K562 (cell line): ENCODE results near the gene PCNX2. TPM values are rescaled to one million over a fixed set of nuclear protein-coding genes. Genes with fewer than 3 reads are reported as not detected.

ENCODE experiments used
- ATAC-seq: fragments of 200-7000 bp; cut with Tn5 transposase; 3 replicates; pipeline ENCODE4 v1.9.1; 2020; ENCODE audit warnings: moderate library complexity
- BruUV-seq: library from RNA; stranded (reverse); fragments of 400-500 nt; replicated peaks from 2 replicates; lab custom pipeline; 2021; lab: Mats Ljungman, UMichigan
- CTCF ChIA-PET: fragments of 300-600 bp; formaldehyde crosslinking; extraction: SDS; loops from one replicate; lab custom pipeline; 2021; ENCODE audit warnings: low intra/inter-chr PET ratio; lab: Yijun Ruan, JAX
- POLR2A ChIA-PET: fragments of 300-600, 350-650 bp; sonication (Branson Sonifier 250); formaldehyde crosslinking; extraction: SDS; loops from one replicate; lab custom pipeline; 2021; ENCODE audit warnings: antibody characterized with exemption, inconsistent platforms; lab: Yijun Ruan, JAX
- DNase-seq, 4 experiments: peaks; one replicate each; pipeline versions ENCODE4 v3.0.0 to v3.0.0-alpha.2; 2011 to 2018; ENCODE audit warnings: low spot score in 3 of 4, mixed read lengths in 3 of 4; ENCODE audit errors: extremely low read depth in 1 of 4
- FAIRE-seq: peaks from 2 replicates; lab custom pipeline; 2011; peaks lifted over from hg19 to GRCh38; lab: Jason Lieb, UNC
- H2AFZ ChIP-seq: 2 replicates; pipeline ENCODE4 v1.6.0; 2011; ENCODE audit warnings: low read depth, low read length, control low read depth, inconsistent platforms
- H3K27ac ChIP-seq: fragments of 200-600 bp; 3 replicates; pipeline ENCODE4 v1.8.0; 2011; ENCODE audit warnings: low read depth, mild to moderate bottlenecking, control low read depth, inconsistent platforms, low read length, moderate library complexity, mixed read lengths; ENCODE audit errors: extremely low read depth
- H3K27me3 ChIP-seq, 2 experiments: fragments of 300-600 bp in 1 of 2; 2 replicates in 1 of 2; 3 replicates in 1 of 2; pipeline versions ENCODE4 v1.6.0 to v1.8.0; 2011; ENCODE audit warnings: inconsistent platforms in 2 of 2, low read length in 2 of 2, mild to moderate bottlenecking in 1 of 2, mixed read lengths in 1 of 2, moderate library complexity in 1 of 2; ENCODE audit not compliant: control insufficient read depth in 2 of 2, insufficient read depth in 2 of 2
- H3K36me3 ChIP-seq: fragments of 300-600 bp; 3 replicates; pipeline ENCODE4 v1.8.0; 2011; ENCODE audit warnings: mild to moderate bottlenecking, low read length, inconsistent platforms; ENCODE audit not compliant: control insufficient read depth, insufficient read depth
- H3K4me1 ChIP-seq, 2 experiments: fragments of 200-600 bp in 1 of 2; replicated peaks in 1 of 2; 2 replicates in 1 of 2; 3 replicates in 1 of 2; pipeline versions ENCODE4 v1.5.1 to v1.8.0; 2011; ENCODE audit warnings: inconsistent platforms in 2 of 2, low read length in 2 of 2, mild to moderate bottlenecking in 1 of 2, mixed read lengths in 1 of 2, moderate library complexity in 1 of 2; ENCODE audit not compliant: control insufficient read depth in 2 of 2, insufficient read depth in 2 of 2
- H3K4me2 ChIP-seq: 2 replicates; pipeline ENCODE4 v1.6.1; 2011; ENCODE audit warnings: low read length, control low read depth, inconsistent platforms, mixed read lengths; ENCODE audit not compliant: insufficient read depth
- H3K4me3 ChIP-seq: fragments of 200-600 bp; sonication (generic), shearing (Covaris generic); 2 replicates; pipeline ENCODE4 v1.5.1; 2016; ENCODE audit warnings: control low read depth, inconsistent platforms
- H3K79me2 ChIP-seq: fragments of 200-600 bp; 3 replicates; pipeline ENCODE4 v1.8.0; 2011; ENCODE audit warnings: low read length, inconsistent platforms; ENCODE audit not compliant: control insufficient read depth, insufficient read depth
- H3K9ac ChIP-seq, 2 experiments: 2 replicates each; pipeline versions ENCODE4 v1.6.0 to v1.6.1; 2011; ENCODE audit warnings: low read depth in 2 of 2, low read length in 2 of 2, control low read depth in 1 of 2, inconsistent platforms in 1 of 2, mild to moderate bottlenecking in 1 of 2, mixed read lengths in 1 of 2; ENCODE audit not compliant: insufficient read depth in 1 of 2
- H3K9me1 ChIP-seq: one replicate; pipeline ENCODE4 v1.6.0; 2011; ENCODE audit warnings: inconsistent platforms, mild to moderate bottlenecking, low read length, moderate library complexity; ENCODE audit not compliant: control insufficient read depth, insufficient read depth
- H3K9me3 ChIP-seq: replicated peaks from 2 replicates; pipeline ENCODE4 v1.5.1; 2011; ENCODE audit warnings: low read depth, low read length, inconsistent platforms; ENCODE audit not compliant: control insufficient read depth, insufficient read depth
- H4K20me1 ChIP-seq: replicated peaks from 2 replicates; pipeline ENCODE4 v1.6.1; 2011; ENCODE audit warnings: low read length, inconsistent platforms, mixed read lengths; ENCODE audit not compliant: control insufficient read depth, insufficient read depth
- CBX8 ChIP-seq: fragments of 200-600 bp; sonication (generic); IDR thresholded peaks from 2 replicates; pipeline ENCODE4 v1.6.1; 2012; ENCODE audit warnings: borderline replicate concordance, mixed run types, low read depth, mild to moderate bottlenecking, moderate library complexity, mixed read lengths, low read length, control low read depth, inconsistent platforms; ENCODE audit not compliant: poor library complexity, severe bottlenecking; ENCODE audit errors: extremely low read depth
- EGR1 ChIP-seq: fragments of 450-650 bp; conservative IDR thresholded peaks from 2 replicates; pipeline ENCODE4 v1.6.1; 2017; ENCODE audit warnings: mild to moderate bottlenecking
- SIX5 ChIP-seq, 2 experiments: IDR thresholded peaks; 2 replicates each; pipeline ENCODE4 v1.6.1; 2011; ENCODE audit warnings: low read length in 2 of 2, borderline replicate concordance in 1 of 2, low read depth in 1 of 2, mild to moderate bottlenecking in 1 of 2, moderate library complexity in 1 of 2; ENCODE audit not compliant: insufficient read depth in 1 of 2
- ZBTB17 ChIP-seq: fragments of 450-650 bp; formaldehyde crosslinking; IDR thresholded peaks from 2 replicates; pipeline ENCODE4 v1.4.0; 2020; ENCODE audit warnings: mild to moderate bottlenecking
- ZFX ChIP-seq: sonication (generic); formaldehyde crosslinking; IDR thresholded peaks from 2 replicates; pipeline ENCODE4 v1.8.0; 2022; ENCODE audit warnings: mild to moderate bottlenecking, missing genetic modification reagents, moderate library complexity
- ZSCAN29 ChIP-seq: fragments of 450-650 bp; IDR thresholded peaks from 2 replicates; pipeline ENCODE4 v1.6.1; 2017
- WGBS: fragments of 100-300 bp; shearing (Covaris generic); methylation state at CpG from one replicate; pipeline ENCODE4 v1.1.6; 2016; ENCODE audit warnings: low coverage, mixed read lengths; ENCODE audit not compliant: insufficient coverage; ENCODE audit errors: missing lambda C conversion rate; 5-methylcytosine and 5-hydroxymethylcytosine counted together
- in situ Hi-C: fragments of 300-500 bp; cut with MboI; formaldehyde crosslinking; loops from 4 replicates; pipeline ENCODE4 v1.15.0; 2018; ENCODE audit warnings: inconsistent platforms, mixed read lengths
- intact Hi-C: fragments of 100-400 bp; cut with micrococcal nuclease; formaldehyde crosslinking; loops from 2 replicates; pipeline ENCODE4 v1.14.2; 2022
- polyA plus RNA-seq, 8 experiments: library from polyadenylated mRNA; depleted of rRNA in 4 of 8; stranded (reverse) in 5 of 8; unstranded in 3 of 8; fragments of >200 nt; fragmentation: Nextera tagmentation in 2 of 8; fragmentation: Illumina TruSeq in 1 of 8; extraction: Ambion mirVana in 2 of 8; extraction: Trizol in 1 of 8; gene quantifications; 2 replicates each; pipeline versions ENCODE4 v1.2.1 to v1.2.3, GENCODE V29; 2011 to 2014; ENCODE audit warnings: inconsistent platforms in 1 of 8, missing spikeins in 1 of 8
- total RNA-seq, 7 experiments: library from RNA; depleted of rRNA in 6 of 7; stranded (reverse); fragments of >200 nt in 6 of 7; fragmentation: Illumina TruSeq in 2 of 7; extraction: Trizol in 2 of 7; gene quantifications; 2 replicates each; pipeline versions ENCODE4 v1.2.1 to v1.2.3, GENCODE V29; 2011 to 2021; ENCODE audit warnings: low replicate concordance in 1 of 7

Gene PCNX2
- total and polyA plus RNA-seq, 9 of the 15 experiments (the other 6 are each of a cell fraction or from before 2014, with no cell fraction given) = 0.07 to 0.33 TPM; not detected in 7

DNA sequence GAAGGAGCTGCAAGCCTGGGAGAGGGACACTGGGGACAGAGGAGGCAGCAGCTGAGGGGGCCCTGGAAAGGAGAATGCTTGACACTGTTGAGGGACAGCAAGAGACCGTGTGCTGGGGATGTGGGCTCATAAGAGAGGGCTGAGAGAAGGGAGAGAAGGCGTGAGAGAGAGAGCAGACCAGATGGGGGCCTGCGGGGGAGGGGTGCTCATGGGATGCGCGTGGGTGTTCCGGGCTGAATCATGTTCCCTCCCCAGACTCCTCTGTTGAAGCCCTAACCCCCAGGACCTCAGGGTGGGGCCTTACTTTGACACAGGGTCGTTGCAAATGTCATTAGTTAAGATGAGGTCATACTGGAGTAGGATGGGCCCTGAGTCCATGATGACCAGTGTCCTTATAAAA, 304.3 kb downstream of the PCNX2 start:
- Histone ChIP-seq H3K27me3 (peaks cover 12 to 47% of the 10 kb centered on the region in 2 experiments; a peak in 3 of 5 replicates), H3K36me3 (no peaks in the 10 kb centered on the region), H3K79me2 (no peaks in the 10 kb centered on the region), H2AFZ (no peak overlapping the region), H3K27ac (no peak overlapping the region), H3K4me3 (no peak overlapping the region), H3K9me3 (no peaks in the 10 kb centered on the region), H4K20me1 (no peaks in the 10 kb centered on the region), H3K9me1 (no peaks in the 10 kb centered on the region), H3K4me1 (peaks cover 0 to 4% of the 10 kb centered on the region in 2 experiments; a peak in 3 of 5 replicates), H3K9ac (no peak overlapping the region), H3K4me2 (no peak overlapping the region)
- FAIRE-seq (no peak), ATAC-seq (no peak), DNase-seq (no peak)
- ChIA-PET POLR2A (interaction anchor here (0.6 kb wide), 2 partner anchors 9 to 981 kb away, joined by 3 read pairs; no protein-coding TSS in a partner anchor), CTCF (no interaction called here)
- BruUV-seq = no TSS peak
- in situ Hi-C loops (no loop called here), intact Hi-C loops (no loop called here)
- 0% methylated on average over 5 of the region's 7 CpGs for WGBS
- TF ChIP-seq CBX8 = no peak
- TF ChIP-seq EGR1 = peak; percentile 71

DNA sequence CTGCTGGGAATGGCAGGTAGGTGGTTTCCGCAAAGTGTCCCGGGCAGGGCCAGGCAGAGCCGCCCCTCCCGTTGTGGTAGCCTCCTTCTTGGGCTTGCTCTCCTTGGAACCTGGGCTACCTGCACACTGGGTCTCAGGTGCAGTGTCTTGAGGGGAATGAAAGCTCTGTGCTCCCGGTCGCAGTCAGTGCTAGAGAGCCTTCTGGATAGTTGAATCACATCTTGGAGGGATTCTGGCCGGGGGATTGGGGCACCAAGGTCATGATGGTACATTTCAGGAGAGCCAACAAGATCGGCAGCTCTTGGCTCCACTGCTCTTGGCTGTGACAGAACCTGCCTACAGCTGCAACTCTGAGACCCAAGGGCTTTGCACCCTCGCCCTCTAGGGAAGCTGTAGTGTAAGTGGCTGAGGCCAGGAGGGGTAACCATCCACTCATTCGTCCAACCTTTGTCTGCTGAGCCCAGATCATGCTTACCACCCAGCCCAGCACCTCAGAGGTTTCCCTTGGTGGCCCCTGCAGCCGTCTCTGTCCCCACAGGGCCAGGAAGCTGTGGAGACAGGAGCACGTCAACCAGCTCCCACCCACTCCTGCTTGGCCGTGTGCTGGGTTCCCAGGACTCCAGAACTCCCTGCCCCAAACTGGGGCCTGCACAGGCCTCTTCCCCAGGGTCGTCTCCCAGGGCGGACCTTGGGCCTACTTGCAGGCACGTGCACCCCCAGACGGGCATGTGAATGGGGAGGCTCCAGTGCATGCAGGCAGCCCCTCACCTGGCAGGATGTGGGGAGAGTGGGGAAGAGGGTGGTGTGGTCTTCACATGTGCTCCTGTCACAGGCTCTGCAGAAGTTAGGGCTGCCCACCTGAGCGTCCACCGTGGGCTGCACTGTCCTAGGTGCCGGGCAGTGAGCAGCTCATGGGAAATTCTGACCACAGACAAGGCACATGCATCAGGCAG, 305.1 kb downstream of the PCNX2 start:
- CTCF ChIA-PET = no interaction called here
- Histone ChIP-seq H3K9me1 (no peaks in the 10 kb centered on the region), H4K20me1 (no peaks in the 10 kb centered on the region), H3K9me3 (no peaks in the 10 kb centered on the region), H3K36me3 (no peaks in the 10 kb centered on the region), H3K9ac (no peak overlapping the region), H2AFZ (no peak overlapping the region), H3K4me3 (no peak overlapping the region), H3K4me2 (no peak overlapping the region), H3K4me1 (peaks cover 0 to 9% of the 10 kb centered on the region in 2 experiments; a peak in 3 of 5 replicates), H3K79me2 (no peaks in the 10 kb centered on the region), H3K27ac (no peak overlapping the region), H3K27me3 (peaks cover 16 to 55% of the 10 kb centered on the region in 2 experiments; a peak in 4 of 5 replicates)
- no TSS peak for BruUV-seq
- DNase-seq (no peak), ATAC-seq (no peak; the same call in 2 of the 3 replicates), FAIRE-seq (no peak)
- in situ Hi-C loops = no loop called here
- intact Hi-C loops = no loop called here
- POLR2A ChIA-PET = interaction anchor here (0.6 to 0.8 kb wide), 3 partner anchors 15 to 982 kb away, joined by 3 read pairs; no protein-coding TSS in a partner anchor
- 2% methylated on average over 20 of the region's 20 CpGs for whole genome bisulfite sequencing
- TF ChIP-seq ZBTB17 (CRISPR knock-in tag) (peak; percentile 89), SIX5 (IDR thresholded peaks at IDR 0.05; ENCODE audit: borderline replicate concordance in 1 of 2, insufficient read depth in 1 of 2, low read depth in 1 of 2, low read length in 2 of 2) (no peak), ZSCAN29 (no peak), ZFX (no peak)
